K562 (cell line): Measurements from ENCODE around the gene ACTL6A. TPM values are rescaled to one million over a fixed set of nuclear protein-coding genes. Genes with fewer than 3 reads are reported as not detected.
A peak's percentile ranks its signal among the peaks of the same experiment; 100 is the strongest.

ENCODE experiments used
- ETV5 ChIP-seq: sonication (generic); formaldehyde crosslinking; IDR thresholded peaks from 2 replicates; pipeline ENCODE4 v1.4.0; 2020; ENCODE audit warnings: low read depth, mild to moderate bottlenecking, missing genetic modification reagents
- FOXK1 ChIP-seq: sonication (generic); formaldehyde crosslinking; IDR thresholded peaks from 2 replicates; pipeline ENCODE4 v1.8.0; 2022; ENCODE audit warnings: missing genetic modification reagents, mild to moderate bottlenecking, borderline replicate concordance
- FOXK2 ChIP-seq, 2 experiments: fragments of 450-650 bp; IDR thresholded peaks in 1 of 2; conservative IDR thresholded peaks in 1 of 2; 2 replicates each; pipeline ENCODE4 v1.6.1; 2016; ENCODE audit warnings: low read depth in 2 of 2, mild to moderate bottlenecking in 1 of 2
- ILK ChIP-seq: fragments of 450-650 bp; IDR thresholded peaks from 2 replicates; pipeline ENCODE4 v1.6.1; 2016; ENCODE audit warnings: missing genetic modification characterization, low read depth, mild to moderate bottlenecking, missing compliant biosample characterization, moderate library complexity, borderline replicate concordance
- KHSRP ChIP-seq: fragments of 450-650 bp; IDR thresholded peaks from 2 replicates; pipeline ENCODE4 v1.6.1; 2017
- NCOA1 ChIP-seq: fragments of 450-650 bp; IDR thresholded peaks from 2 replicates; pipeline ENCODE4 v1.6.1; 2016; ENCODE audit warnings: low read depth
- NRF1 ChIP-seq, 2 experiments: fragments of 450-650 bp; IDR thresholded peaks in 1 of 2; conservative IDR thresholded peaks in 1 of 2; 2 replicates each; pipeline ENCODE4 v1.6.1; 2014; ENCODE audit warnings: mild to moderate bottlenecking in 2 of 2
- PURB ChIP-seq: sonication (generic); formaldehyde crosslinking; IDR thresholded peaks from 2 replicates; pipeline ENCODE4 v1.9.0; 2021; ENCODE audit warnings: low read depth, mild to moderate bottlenecking, missing genetic modification reagents
- SMAD3 ChIP-seq: fragments of 450-650 bp; formaldehyde crosslinking; conservative IDR thresholded peaks from 2 replicates; pipeline ENCODE4 v1.4.0; 2020; ENCODE audit warnings: mild to moderate bottlenecking
- TFAP4 ChIP-seq: sonication (generic); formaldehyde crosslinking; IDR thresholded peaks from 2 replicates; pipeline ENCODE4 v1.8.0; 2022; ENCODE audit warnings: missing genetic modification reagents, mild to moderate bottlenecking, moderate library complexity, borderline replicate concordance
- U2AF2 ChIP-seq: fragments of 200-400 bp; formaldehyde crosslinking; optimal IDR thresholded peaks from 2 replicates; pipeline ENCODE3; 2017; ENCODE audit warnings: low read depth, mild to moderate bottlenecking, low read length
- ZEB2 ChIP-seq: fragments of 450-650 bp; IDR thresholded peaks from 2 replicates; pipeline ENCODE4 v1.6.1; 2016
- ZFP30 ChIP-seq: fragments of 250-450 bp; sonication (Bioruptor Pico); IDR thresholded peaks from 2 replicates; pipeline ENCODE4 v1.8.0; 2022; ENCODE audit warnings: moderate library complexity, mild to moderate bottlenecking, inconsistent platforms, borderline replicate concordance
- ZNF184 ChIP-seq: sonication (generic); formaldehyde crosslinking; IDR thresholded peaks from 2 replicates; pipeline ENCODE4 v1.5.0; 2020; ENCODE audit warnings: missing genetic modification reagents
- ZNF224 ChIP-seq: sonication (generic); formaldehyde crosslinking; IDR thresholded peaks from 2 replicates; pipeline ENCODE4 v1.8.0; 2022; ENCODE audit warnings: mild to moderate bottlenecking, missing genetic modification reagents
- ZNF347 ChIP-seq: fragments of 450-650 bp; formaldehyde crosslinking; IDR thresholded peaks from 2 replicates; pipeline ENCODE4 v1.4.0; 2020; ENCODE audit warnings: low read depth, mild to moderate bottlenecking, moderate library complexity
- ZNF384 ChIP-seq: IDR thresholded peaks from 2 replicates; pipeline ENCODE4 v1.6.1; 2012; ENCODE audit warnings: low read depth, low read length, improper control_type of control experiment
- ZNF407 ChIP-seq: fragments of 450-650 bp; IDR thresholded peaks from 2 replicates; pipeline ENCODE4 v1.6.1; 2016; ENCODE audit warnings: low read depth
- ZNF445 ChIP-seq: fragments of 250-450 bp; sonication (Bioruptor Pico); IDR thresholded peaks from 2 replicates; pipeline ENCODE4 v1.4.0; 2020; ENCODE audit warnings: low read depth, mild to moderate bottlenecking, moderate library complexity
- polyA plus RNA-seq, 8 experiments: library from polyadenylated mRNA; depleted of rRNA in 4 of 8; stranded (reverse) in 5 of 8; unstranded in 3 of 8; fragments of >200 nt; fragmentation: Nextera tagmentation in 2 of 8; fragmentation: Illumina TruSeq in 1 of 8; extraction: Ambion mirVana in 2 of 8; extraction: Trizol in 1 of 8; gene quantifications; 2 replicates each; pipeline versions ENCODE4 v1.2.1 to v1.2.3, GENCODE V29; 2011 to 2014; ENCODE audit warnings: inconsistent platforms in 1 of 8, missing spikeins in 1 of 8
- total RNA-seq, 7 experiments: library from RNA; depleted of rRNA in 6 of 7; stranded (reverse); fragments of >200 nt in 6 of 7; fragmentation: Illumina TruSeq in 2 of 7; extraction: Trizol in 2 of 7; gene quantifications; 2 replicates each; pipeline versions ENCODE4 v1.2.1 to v1.2.3, GENCODE V29; 2011 to 2021; ENCODE audit warnings: low replicate concordance in 1 of 7

The ACTL6A gene
- total and polyA plus RNA-seq, 9 of the 15 experiments (the other 6 are each of a cell fraction or from before 2014, with no cell fraction given), result 107 to 243 (median 157) TPM

- TF ChIP-seq ZNF224 (no peak), SMAD3 (no peak), PURB (CRISPR knock-in tag) (no peak), NRF1 (conservative IDR thresholded peaks at IDR 0.05 in 1 of 2, IDR thresholded peaks at IDR 0.05 in 1 of 2) (peak; percentile 68 to 77), ILK (no peak), FOXK1 (no peak), ZNF347 (no peak), ZFP30 (CRISPR knock-in tag) (no peak), ZNF445 (no peak), FOXK2 (conservative IDR thresholded peaks at IDR 0.05 in 1 of 2, IDR thresholded peaks at IDR 0.05 in 1 of 2; ENCODE audit: low read depth in 2 of 2) (peak; percentile 60 to 67; a peak in 3 of 4 replicates), ZEB2 (no peak), KHSRP (no peak), ETV5 (CRISPR knock-in tag) (no peak; the same call in 1 of the 2 replicates), NCOA1 (peak; percentile 42; the same call in 1 of the 2 replicates), ZNF407 (no peak), U2AF2 (no peak), ZNF384 (no peak), TFAP4 (CRISPR knock-in tag) (peak; percentile 81), ZNF184 (CRISPR knock-in tag) (no peak)
Measured at GRCh38 chr3:179562591-179563270, at the start of gene ACTL6A (continued).
